Measurements from ENCODE around the gene PALB2.
"Not testable (repeated sequence)": the region's sequence is repeated elsewhere in the genome, so short reads cannot be mapped to it uniquely, and the experiment has no call there.

PALB2 gene

DNA sequence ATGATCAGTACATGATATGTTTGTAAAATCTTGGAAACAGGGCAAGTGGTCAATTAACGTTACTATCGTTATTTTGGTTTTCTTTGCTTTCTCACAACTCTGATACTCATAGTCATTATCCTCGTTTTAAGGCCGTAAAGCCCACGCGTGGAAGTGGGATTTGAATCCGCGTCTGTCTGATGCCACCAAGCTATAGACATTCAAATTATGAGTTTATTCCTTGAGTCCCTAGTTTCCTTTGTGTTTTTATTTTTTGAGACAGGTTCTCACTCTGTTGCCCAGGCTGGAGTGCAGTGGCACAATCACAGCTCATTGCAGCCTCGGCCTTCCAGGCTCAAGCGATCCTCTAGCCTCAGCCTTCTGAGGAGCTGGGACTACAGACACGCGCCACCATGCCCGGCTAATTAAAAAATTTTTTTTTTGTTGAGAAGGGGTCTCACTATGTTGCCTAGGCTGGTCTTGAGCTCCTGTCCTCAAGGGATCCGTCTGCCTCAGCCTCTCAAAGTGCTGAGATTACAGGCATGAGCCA is 1.2 kb upstream of the PALB2 start:
- DNase-seq (ENCODE audit: low read depth): no peak

DNA sequence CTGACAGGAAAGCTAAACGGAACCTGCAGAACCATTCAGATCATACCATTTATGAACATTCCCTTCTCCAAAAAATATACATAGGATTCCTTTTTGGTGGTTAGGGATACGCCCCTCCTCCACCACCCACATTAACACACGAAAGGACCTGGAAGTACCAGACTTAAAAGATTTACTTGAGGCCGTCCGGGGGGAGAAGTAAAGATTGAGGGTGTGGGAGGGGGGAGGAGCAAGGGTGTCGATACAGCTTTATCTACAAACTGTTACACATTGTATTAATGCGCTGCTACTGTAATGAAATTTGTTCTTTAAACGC is 537 bp downstream of the PALB2 start:
- DNase-seq (ENCODE audit: low read depth): no peak

DNA sequence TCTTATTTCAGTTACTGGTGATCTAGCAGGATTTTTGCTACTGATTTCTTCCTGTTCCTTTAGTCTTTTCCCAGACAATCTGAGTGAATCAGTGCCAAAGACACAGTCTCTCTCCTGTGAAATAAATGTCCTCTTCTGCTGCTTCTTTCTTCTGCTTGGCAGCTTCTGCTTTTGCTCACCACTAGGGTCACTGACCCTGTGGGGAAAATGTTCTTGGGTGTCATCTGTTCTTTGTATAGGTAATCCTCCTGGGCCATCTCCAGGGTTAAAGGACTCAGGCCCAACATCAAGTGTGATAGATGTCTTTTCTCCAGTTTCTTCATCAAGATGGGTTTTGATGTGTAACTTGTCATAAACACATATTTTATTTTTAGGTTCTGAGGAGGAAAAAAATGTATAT is 5.2 kb downstream of the PALB2 start:
- DNase-seq (ENCODE audit: low read depth): no peak

DNA sequence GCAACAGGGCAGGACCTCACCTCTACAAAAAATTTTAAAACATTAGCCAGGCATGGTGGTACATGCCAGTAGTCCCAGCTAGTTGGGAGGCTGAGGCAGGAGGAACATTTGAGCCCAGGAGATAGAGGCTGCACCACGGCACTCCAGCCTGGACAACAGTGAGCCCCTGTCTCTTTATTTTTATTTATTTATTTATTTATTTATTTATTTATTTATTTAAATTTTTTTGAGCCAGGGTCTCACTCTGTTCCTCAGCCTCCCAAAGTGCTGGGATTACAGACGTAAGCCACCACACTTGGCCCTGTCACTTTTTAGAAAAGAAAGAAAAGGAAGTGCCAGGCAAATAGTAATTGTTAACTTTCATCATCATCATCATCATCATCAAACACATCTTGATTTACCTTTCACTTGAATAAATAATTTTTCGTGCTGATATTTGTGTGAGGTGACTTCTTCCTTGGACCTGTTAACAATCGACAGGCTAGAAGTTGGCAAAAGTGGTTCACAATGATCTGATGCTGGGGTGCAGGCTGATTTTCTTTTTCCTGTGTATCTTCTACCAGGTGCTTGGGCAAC is 6.6 kb downstream of the PALB2 start:
- no peak for DNase-seq (ENCODE audit: low read depth)

DNA sequence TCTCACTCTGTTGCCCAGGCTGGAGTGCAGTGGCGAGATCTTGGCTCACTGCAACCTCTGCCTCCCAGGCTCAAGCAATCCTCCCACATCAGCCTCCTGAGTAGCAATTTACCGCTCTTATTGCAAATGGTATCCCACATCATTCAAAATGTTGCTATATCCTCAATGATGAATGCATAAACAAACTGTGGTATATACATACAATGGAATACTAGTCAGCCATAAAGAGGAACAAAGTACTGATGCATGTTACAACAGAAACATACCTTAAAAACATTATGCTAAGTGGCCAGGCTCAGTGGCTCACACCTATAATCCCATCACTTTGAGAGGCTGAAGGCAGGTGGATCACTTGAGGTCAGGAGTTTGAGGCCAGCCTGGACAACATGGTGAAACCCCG is 9.2 kb downstream of the PALB2 start:
- DNase-seq (ENCODE audit: low read depth): not testable (repeated sequence)

DNA sequence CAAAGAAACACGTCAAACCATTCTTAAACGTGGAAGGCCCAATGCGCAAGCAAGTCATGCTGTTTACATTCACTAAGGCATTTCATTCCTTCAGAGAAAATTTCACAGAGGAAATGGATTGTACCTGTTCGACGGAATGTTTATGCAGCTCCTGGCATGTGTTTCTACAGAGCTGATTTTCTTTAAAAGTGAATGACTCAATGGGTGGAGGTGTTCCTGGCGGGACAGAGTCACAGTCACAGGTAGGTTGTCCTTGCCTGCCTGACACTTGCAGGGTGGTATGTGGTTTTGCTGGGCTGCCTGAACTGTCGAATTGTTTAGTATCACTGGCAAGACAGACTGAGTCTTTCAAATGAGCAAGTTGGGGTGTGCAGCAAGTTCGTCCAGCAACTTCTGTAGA is 11.6 kb downstream of the PALB2 start:
- DNase-seq (ENCODE audit: low read depth): no peak

DNA sequence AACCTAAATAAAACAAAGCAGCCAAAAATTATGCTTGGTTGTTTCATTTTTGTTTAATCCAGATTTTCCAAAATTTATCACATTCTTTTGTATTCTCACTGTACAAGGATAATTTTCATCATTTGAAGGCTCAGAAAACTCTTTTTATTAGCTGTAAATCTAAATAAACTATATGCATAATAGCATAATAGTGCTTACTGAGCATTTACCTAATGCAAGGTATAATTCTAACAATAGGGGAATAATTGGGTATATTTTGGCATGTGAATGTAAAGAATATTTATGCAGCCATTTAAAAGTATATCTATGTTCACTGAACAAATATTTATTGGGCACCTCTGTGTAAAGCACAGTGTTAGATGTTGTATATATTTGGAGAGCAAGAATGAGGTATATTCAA is 17.0 kb downstream of the PALB2 start:
- no peak for DNase-seq (ENCODE audit: low read depth)

DNA sequence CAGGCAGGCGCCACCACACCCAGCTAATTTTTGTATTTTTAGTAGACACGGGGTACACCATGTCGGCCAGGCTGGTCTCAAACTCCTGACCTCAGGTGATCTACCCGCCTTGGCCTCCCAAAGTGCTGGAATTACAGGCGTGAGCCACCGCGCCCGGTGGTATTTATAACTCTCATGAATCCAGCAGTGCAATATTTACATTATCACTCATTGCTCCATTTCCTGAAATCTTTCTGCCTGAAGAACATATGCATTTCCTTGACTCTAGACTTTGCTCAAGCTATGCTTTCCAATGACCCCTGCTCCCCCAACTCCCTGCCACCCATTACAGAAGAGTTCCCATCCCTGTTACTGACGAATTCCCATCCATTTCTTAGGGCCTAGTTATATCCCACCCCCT is 25.3 kb downstream of the PALB2 start:
- DNase-seq (ENCODE audit: low read depth): no peak

DNA sequence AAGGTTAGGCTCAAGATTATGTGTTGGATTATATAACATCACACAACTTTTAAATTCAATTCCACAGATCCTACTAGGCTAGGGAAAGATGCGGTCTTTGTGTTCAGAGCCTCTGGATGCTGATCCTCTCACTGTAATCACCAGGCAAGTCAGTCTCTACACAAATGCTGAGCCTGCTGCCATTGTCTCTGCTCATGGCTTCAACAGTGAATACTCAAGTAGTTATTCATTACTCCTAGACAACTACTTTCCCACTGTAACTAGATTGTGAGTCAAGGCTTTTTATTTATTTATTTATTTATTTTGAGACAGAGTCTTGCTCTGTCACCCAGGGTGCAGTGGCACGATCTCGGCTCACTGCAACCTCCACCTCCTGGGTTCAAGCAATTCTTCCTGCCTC is 29.2 kb downstream of the PALB2 start:
- no peak for DNase-seq (ENCODE audit: low read depth)

DNA sequence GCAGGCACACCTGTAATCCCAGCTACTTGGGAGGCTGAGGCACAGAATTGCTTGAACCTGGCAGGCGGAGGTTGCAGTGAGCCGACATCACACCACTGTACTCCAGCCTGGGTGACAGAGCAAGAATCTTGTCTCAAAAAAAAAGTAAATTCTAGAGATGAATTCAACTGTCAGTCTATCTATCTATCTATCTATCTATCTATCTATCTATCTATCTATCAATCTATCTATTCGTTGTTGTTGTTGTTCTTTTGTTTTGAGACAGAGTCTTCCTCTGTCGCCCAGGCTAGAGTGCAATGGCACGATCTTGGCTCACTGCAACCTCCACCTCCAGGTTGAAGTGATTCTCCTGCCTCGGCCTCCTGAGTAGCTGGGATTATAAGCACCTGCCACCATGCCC is 30.2 kb downstream of the PALB2 start:
- not testable (repeated sequence) for DNase-seq (ENCODE audit: low read depth)

DNA sequence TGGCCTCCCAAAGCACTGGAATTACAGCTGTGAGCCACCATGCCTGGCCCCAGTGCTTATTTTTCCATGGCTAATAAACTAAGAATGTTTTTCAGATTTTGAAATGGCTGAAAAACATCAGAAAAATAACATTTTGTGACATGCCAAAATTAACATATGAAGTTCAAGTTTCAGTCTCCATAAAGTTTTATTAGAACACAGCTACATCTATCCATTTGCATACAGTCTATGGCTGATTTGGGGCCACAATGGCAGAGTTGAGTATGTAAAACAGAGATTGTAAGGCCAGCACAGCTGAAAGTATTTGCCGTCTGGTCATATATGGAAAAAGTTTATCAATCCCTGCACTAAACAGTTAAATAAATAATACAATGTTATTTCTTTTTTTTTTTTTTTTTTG is 31.2 kb downstream of the PALB2 start:
- no peak for DNase-seq (ENCODE audit: low read depth)

DNA sequence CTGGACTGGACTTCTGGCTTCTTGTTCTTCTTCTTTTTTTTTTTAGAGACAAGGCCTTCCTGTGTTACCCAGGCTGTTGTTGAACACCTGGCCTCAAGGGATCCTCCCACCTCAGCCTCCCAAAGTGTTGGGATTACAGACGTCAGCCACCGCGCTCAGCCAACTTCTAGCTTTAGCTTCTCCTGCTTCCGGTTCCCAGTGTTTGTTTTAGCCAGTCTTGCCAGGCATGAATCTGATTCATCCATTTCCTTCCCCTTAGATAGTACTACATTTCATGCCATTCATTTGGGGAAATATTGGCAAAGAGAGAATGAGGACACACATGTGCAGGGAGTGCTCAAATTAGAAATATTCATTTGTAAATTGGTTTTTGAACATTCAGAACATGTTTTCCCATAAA is 32.9 kb downstream of the PALB2 start:
- DNase-seq (ENCODE audit: low read depth): no peak

DNA sequence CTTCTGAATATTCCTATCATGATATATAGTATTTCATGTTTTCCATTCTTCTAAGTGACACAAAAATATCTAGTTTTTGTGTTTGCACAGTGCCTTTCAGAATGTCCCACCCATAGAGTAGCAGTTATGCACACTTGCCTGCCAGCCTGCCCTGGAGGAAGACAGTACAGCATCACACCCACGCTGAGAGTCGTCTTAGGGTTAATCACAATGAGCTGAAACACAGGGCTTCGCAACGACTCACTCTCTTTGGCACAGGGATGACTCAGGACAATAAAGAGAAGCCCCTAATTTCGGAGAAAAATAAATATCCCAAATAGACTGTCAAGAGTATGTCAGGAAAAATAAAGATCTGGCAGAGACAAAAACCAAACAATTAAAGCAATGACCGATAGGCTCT is 33.4 kb downstream of the PALB2 start:
- no peak for DNase-seq (ENCODE audit: low read depth)

DNA sequence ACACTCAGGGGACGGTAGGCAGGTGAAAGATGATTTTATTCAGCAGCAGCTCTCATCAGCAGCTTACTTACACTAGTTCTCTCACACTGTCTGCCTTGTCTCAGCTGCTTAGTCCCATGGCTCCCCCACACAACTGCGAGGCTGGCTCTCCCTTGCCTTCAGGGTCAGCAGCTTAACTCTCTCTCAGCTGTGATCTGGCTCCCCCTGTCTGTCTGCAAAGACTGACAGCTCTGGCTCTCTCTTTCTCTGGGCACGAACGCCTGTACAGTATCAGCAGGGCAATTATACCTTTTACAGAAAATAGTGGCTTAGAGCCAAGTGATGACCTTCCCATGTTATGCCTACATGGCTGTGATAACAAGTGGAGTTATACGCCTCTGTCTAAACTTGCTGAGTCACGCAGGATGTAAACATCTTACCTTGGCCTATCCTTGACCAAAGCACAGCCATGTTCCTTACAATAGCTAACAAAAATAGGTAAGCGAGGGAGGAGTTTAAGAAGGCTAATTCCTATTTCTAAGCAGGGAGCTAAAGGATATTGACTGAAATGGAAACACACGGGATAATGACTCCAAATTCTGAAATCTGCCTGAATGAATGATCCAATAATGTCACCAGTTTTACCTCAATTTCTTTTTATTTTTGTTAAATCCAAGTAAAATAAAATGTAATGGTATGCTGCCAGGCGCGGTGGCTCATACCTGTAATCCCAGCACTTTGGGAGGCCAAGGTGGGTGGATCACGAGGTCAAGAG is 43.9 kb downstream of the PALB2 start:
- DNase-seq (ENCODE audit: low read depth): no peak

DNA sequence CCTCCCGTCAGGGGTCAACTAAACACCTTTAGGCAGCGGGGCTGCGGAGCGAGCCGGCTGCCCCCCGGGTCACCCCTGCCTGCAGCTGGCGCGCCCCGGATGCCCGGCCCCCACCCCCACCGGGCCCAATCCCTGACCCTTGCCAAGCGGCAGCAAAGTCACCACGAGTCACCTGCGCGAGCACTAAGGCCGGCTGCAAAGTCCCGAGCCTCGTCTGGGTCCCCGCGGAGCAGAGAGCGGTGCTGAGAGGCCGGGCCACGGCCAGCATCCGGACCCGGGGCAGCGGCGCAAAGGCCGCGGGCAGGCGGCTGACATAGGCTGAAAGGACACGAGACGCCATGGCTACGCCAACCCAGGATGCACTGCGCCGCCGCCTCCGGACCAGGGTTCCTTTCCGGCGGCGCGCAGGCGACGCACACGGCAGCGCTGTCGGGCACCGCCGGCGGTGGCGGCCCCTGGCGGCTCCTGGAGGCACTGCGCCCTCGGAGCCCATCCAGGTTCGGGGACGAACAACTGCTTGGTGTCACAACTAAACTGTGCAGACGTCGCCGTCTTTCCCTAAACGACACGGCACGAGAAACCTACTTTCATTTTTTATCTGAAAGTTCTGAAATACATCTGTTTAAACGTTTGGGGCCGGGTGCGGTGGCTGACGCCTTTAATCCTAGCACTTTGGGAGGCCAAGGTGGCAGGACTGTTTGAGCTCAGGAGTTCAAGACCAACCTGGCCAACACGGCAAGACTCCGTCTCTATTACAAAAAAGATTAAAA is 45.0 kb downstream of the PALB2 start, which contains the start of gene NDUFAB1:
NDUFAB1 (minus strand) TSS at position 366 of the 770 bp plus-strand sequence; CDS start at position 340, 26 bp downstream.
- DNase-seq (ENCODE audit: low read depth): peak; percentile 88

DNA sequence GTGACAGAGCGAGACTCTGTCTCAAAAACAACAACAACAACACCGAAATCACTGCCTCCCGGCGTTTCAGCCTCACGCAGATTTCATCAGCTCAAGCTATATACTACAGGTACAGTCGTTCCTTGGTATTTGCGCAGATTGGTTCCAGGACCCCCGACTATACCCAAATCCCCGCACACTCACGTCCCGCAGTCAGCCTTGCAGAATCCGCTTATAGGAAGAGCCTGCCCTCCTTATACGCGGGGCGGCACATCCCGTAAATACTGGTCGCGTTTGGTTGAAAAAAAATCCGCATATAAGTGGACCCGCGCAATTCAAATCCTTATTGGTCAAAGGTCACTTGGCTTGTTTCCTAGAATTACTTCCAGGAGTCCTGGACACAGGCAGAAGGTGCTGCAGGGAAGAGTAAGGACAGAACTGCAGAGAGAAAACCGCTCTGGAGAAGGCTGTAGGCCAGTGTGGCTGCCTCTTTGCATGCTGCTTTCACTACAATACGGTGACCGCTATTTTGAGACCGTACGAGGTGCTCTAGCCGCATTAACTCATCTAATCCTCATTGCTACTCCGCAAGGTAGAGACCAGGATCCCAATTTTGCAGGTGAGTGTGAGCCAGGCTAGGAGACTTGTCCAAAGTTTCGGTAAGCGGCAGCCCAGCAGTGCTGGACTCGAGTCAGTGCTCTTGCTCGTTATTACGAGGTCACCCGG is 45.7 kb downstream of the PALB2 start:
- DNase-seq (ENCODE audit: low read depth): no peak

DNA sequence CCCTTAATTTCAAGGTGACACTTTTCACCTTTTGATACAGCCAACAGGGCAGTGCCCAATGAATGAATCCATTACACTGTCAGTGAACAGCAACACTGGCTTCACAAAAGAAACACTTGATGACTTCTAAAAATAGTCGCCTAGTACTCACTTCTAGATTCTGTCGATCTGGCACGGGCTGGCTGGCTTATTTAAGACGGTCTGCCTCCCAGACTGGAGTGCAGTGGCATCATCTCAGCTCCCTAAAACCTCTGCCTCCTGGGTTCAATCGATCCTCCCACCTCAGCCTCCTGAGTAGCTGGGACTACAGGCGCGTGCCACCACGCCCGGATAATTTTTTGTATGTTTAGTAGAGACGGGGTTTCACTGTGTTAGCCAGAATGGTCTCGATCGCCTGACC is 46.9 kb downstream of the PALB2 start:
- no peak for DNase-seq (ENCODE audit: low read depth)

DNA sequence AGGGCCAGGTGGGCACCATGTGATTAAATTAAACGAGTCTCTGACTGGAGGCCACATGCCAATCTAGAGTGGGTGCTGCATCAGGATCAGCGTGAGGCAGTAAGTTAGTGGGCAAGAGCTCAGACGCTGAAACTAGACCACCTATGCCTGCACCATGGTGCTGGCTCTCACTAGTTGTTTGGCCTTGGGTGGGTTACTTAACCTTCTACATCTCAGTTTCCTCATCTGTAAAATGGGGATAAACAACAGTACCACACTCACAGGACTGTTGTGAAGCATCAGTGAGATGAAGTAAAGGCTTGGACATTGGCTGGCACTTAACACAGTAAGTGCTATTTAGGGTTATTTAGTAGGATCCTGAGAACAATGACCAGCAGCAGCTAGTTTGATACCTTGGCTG is 50.9 kb downstream of the PALB2 start:
- DNase-seq (ENCODE audit: low read depth): no peak

DNA sequence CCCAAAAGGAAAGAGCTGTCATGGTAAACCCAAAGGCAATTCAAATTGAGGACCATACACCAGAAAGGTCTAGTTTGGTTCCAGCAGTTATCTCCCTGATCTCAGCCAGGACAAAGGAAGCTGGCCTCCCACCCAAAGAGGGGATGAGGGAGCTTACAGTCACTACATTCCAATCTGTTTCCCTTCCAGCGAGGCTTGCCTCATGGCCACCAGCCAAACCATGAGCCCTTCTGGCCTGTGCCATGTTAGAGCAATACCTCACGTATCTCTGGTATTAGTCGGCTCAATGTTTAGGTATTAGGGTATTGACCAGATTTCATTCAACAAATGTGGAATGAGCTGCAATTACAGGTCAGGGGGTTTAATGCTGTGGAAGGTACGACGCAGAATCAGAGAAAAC is 53.4 kb downstream of the PALB2 start:
- no peak for DNase-seq (ENCODE audit: low read depth)

DNA sequence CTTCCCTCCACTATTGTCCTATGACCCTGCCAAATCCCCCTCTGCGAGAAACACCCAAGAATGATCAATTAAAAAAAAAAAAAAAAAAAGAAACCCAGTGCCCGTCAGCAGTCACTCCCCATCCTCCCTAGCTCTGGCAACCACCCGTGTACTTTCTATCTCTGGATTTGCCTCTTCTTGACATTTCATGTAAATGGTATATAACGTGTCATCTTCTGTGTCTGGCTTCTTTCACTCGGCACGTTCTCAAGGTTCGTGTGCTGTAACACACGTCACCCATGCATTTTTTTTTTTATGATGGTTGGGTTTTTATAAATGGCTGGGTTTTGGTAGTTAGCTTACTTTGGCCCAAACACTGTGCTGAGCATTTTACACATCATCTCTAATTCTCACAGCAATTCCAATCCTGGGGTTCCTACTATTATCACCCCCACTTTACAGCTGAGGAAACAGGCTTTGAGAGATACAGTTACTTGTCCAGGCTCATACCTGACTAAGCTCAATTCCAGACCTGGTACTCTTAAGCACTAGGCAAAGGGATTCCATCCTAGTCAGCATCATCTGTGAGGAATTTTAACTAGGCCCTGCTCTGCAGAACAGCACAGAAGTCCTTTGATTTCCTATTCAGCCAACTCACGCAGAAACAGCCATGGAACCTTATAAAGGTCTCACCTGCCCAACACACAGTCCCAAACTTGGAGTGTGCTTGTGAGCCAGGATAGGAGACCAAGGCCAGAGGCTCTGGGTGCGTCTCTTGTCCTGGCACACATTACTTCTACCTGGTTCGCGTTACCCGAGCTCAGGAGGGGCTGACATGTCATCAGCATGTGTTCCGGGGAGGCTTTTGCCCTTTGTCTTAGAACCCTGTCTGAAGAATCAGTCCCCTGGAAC is 56.7 kb downstream of the PALB2 start:
- DNase-seq (ENCODE audit: low read depth): no peak

DNA sequence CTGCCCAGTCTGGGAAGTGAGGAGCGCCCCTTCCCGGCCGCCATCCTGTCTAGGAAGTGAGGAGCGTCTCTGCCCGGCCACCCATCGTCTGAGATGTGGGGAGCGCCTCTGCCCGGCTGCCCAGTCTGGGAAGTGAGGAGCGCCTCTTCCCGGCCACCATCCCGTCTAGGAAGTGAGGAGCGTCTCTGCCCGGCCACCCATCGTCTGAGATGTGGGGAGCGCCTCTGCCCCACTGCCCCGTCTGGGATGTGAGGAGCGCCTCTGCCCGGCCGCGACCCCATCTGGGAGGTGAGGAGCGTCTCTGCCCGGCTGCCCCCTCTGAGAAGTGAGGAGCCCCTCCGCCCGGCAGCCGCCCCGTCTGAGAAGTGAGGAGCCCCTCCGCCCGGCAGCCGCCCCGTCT is 57.8 kb downstream of the PALB2 start:
- DNase-seq (ENCODE audit: low read depth): not testable (repeated sequence)

DNA sequence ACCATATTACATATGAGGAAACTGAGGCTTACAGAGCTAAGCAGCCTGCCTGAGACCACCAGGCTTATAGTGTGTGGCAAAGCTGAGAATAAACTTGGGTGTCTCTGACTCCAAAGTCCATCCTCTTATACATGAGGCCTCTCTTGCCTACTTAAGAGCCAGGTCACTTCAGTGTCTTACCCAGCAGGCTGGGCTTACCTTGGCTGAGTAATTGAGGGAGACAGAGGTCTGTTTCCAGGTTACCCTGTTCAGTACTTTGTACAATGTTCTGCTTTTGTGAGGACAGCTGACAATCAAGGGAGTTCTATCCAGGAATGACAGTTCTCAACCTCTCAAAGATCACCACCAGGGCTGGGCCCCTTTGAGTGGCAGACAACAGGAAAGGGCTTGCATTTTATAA is 59.3 kb downstream of the PALB2 start:
- DNase-seq (ENCODE audit: low read depth): no peak
